Dermis blood vessel endothelial cell (primary cell): ENCODE measurements around the gene PTPRD. TPM values are rescaled to one million over a fixed set of nuclear protein-coding genes. Genes with fewer than 3 reads are reported as not detected.

ENCODE experiments used
- DNase-seq: peaks from one replicate; pipeline ENCODE4 v3.0.0; 2010
- total RNA-seq: library from RNA; depleted of rRNA; stranded (reverse); fragments of >200 nt; gene quantifications from 2 replicates; pipeline ENCODE4 v1.2.3, GENCODE V29; 2014

Gene PTPRD
- total RNA-seq, 1 donor from 2014 or later = 3.2 TPM

- DNase-seq = no peak
Measured at GRCh38 chr9:9246726-9247125, 1366.1 kb downstream of the PTPRD start.

- no peak for DNase-seq
Measured at GRCh38 chr9:9231946-9232345, 1380.9 kb downstream of the PTPRD start.

- no peak for DNase-seq
Measured at GRCh38 chr9:9229269-9229668, 1383.5 kb downstream of the PTPRD start.

GRCh38 chr9:9223175-9223574 is 1389.6 kb downstream of the PTPRD start:
- DNase-seq = no peak

GRCh38 chr9:9222730-9223129 is 1390.1 kb downstream of the PTPRD start:
- no peak for DNase-seq

GRCh38 chr9:9216934-9217333 is 1395.9 kb downstream of the PTPRD start:
- DNase-seq = no peak

GRCh38 chr9:9215050-9215449 is 1397.8 kb downstream of the PTPRD start:
- DNase-seq = no peak

- DNase-seq = no peak
Measured at GRCh38 chr9:9214066-9214465, 1398.7 kb downstream of the PTPRD start.

GRCh38 chr9:9212963-9213362 is 1399.8 kb downstream of the PTPRD start:
- DNase-seq = no peak

- DNase-seq = no peak
Measured at GRCh38 chr9:9202276-9202675, 1410.5 kb downstream of the PTPRD start.

- no peak for DNase-seq
Measured at GRCh38 chr9:9186086-9186485, 1426.7 kb downstream of the PTPRD start.

- no peak for DNase-seq
Measured at GRCh38 chr9:9182431-9182830, 1430.4 kb downstream of the PTPRD start.

GRCh38 chr9:9177081-9177480 is 1435.7 kb downstream of the PTPRD start:
- DNase-seq = no peak

GRCh38 chr9:9174358-9174757 is 1438.4 kb downstream of the PTPRD start:
- no peak for DNase-seq

- DNase-seq = no peak
Measured at GRCh38 chr9:9173264-9173663, 1439.5 kb downstream of the PTPRD start.

- no peak for DNase-seq
Measured at GRCh38 chr9:9170439-9171134, 1442.2 kb downstream of the PTPRD start.

- no peak for DNase-seq
Measured at GRCh38 chr9:9142001-9142400, 1470.8 kb downstream of the PTPRD start.

GRCh38 chr9:9133526-9133925 is 1479.3 kb downstream of the PTPRD start:
- DNase-seq = no peak

- no peak for DNase-seq
Measured at GRCh38 chr9:9124616-9125015, 1488.2 kb downstream of the PTPRD start.

- DNase-seq = no peak
Measured at GRCh38 chr9:9122230-9122875, 1490.4 kb downstream of the PTPRD start.

- no peak for DNase-seq
Measured at GRCh38 chr9:9117866-9118265, 1494.9 kb downstream of the PTPRD start.

GRCh38 chr9:9112001-9112720 is 1500.6 kb downstream of the PTPRD start:
- no peak for DNase-seq

GRCh38 chr9:9108641-9109040 is 1504.2 kb downstream of the PTPRD start:
- DNase-seq = no peak

- DNase-seq = no peak
Measured at GRCh38 chr9:9102295-9102694, 1510.5 kb downstream of the PTPRD start.
